Heart right ventricle (tissue), 16 donors: Measurements from ENCODE around the gene BAHD1. TPM values are rescaled to one million over a fixed set of nuclear protein-coding genes. Genes with fewer than 3 reads are reported as not detected.

ENCODE experiments used
- ATAC-seq, 8 donors: fragments of 200-7000 bp; cut with Tn5 transposase; one replicate each; pipeline ENCODE4 v1.9.1; 2020; ENCODE audit warnings: mild to moderate bottlenecking in 8 of 8, moderate library complexity in 8 of 8, moderate number of reproducible peaks in 1 of 8
- DNase-seq, 2 donors: peaks; one replicate each; pipeline ENCODE4 v3.0.0-alpha.2; 2020
- H3K27ac ChIP-seq, 10 donors: fragments of 200-600 bp; sonication (generic) in 2 of 10; one replicate each; pipeline versions ENCODE4 v1.5.0 to v1.8.0; 2020 to 2022; ENCODE audit warnings: mild to moderate bottlenecking in 3 of 10
- H3K27me3 ChIP-seq, 7 donors: fragments of 200-600 bp; one replicate each; pipeline ENCODE4 v1.8.0; 2021 to 2022; ENCODE audit warnings: mild to moderate bottlenecking in 2 of 7
- H3K36me3 ChIP-seq, 9 donors: fragments of 200-600 bp; sonication (generic) in 1 of 9; one replicate each; pipeline versions ENCODE4 v1.5.0 to v1.8.0; 2020 to 2022; ENCODE audit warnings: mild to moderate bottlenecking in 2 of 9
- H3K4me1 ChIP-seq, 9 donors: fragments of 200-600 bp; sonication (generic) in 1 of 9; one replicate each; pipeline versions ENCODE4 v1.5.0 to v1.8.0; 2020 to 2022; ENCODE audit warnings: mild to moderate bottlenecking in 4 of 9
- H3K4me3 ChIP-seq, 10 donors: fragments of 200-600 bp; sonication (generic) in 2 of 10; one replicate each; pipeline versions ENCODE4 v1.5.0 to v1.8.0; 2020 to 2022; ENCODE audit warnings: mild to moderate bottlenecking in 7 of 10, moderate library complexity in 2 of 10
- H3K9me3 ChIP-seq, 11 donors: fragments of 200-600 bp in 10 of 11; sonication (generic) in 2 of 11; one replicate each; pipeline versions ENCODE4 v1.5.0 to v1.8.0; 2013 to 2022; ENCODE audit warnings: mild to moderate bottlenecking in 2 of 11, control low read depth in 1 of 11, moderate library complexity in 1 of 11
- CTCF ChIP-seq, 9 donors: fragments of 200-600 bp; sonication (generic) in 2 of 9; IDR thresholded peaks; one replicate each; pipeline versions ENCODE4 v1.5.0 to v1.8.0; 2021 to 2022; ENCODE audit warnings: antibody characterized with exemption in 9 of 9, mild to moderate bottlenecking in 5 of 9, moderate library complexity in 1 of 9
- WGBS, 2 donors: extraction: QIAGEN DNeasy Blood & Tissue Kit; methylation state at CpG; one replicate each; pipeline ENCODE4 v1.1.7; 2013; ENCODE audit warnings: inconsistent platforms in 1 of 2; 5-methylcytosine and 5-hydroxymethylcytosine counted together
- intact Hi-C, 10 donors: fragments of 100-400 bp; cut with DNase I; formaldehyde crosslinking; loops; one replicate each; pipeline versions ENCODE4 v1.11.1 to v1.14.2; 2022
- polyA plus RNA-seq, 2 donors: library from polyadenylated mRNA; stranded (reverse); fragments of 200-250 nt; gene quantifications; one replicate each; pipeline ENCODE4 v1.2.3, GENCODE V29; 2013
- total RNA-seq, 10 donors: library from RNA; stranded (reverse); fragmentation: NEBNext Ultra II Directional in 3 of 10; extraction: Animal tissue kit (Norgen Biotek cat#: 25700) in 3 of 10; gene quantifications; one replicate each; pipeline versions ENCODE4 v1.2.1 to v1.2.4, GENCODE V29; 2021 to 2023
- donor health status: Arrhythmogenic right ventricular cardiomyopathy.
- donor health status: ischemic (EF 13 %, LVEDD 7.1; RV severe dilation, severe dysfunction).
- donor health status: healthy with polysubstance abuse.
- donor health status: DM: no; HTN: yes; CAD: no.
- donor health status: DM: no; HTN: no; CAD: no.
- donor health status: ischemic (EF 25% LVEDD 6.9; RV normal size, moderate dysfunction).
- donor health status: ischemic (EF 25% LVEDD 5.7; RV mildly dilated, moderate dysfunction).
- donor health status: healthy.
- donor health status: DM: yes; HTN: yes; CAD: no.
- donor health status: Ischemic cardiomyopathy.
- donor health status: ischemic (EF 35%, LVEDD 5.7; RV mildly dilated, moderate dysfunction).
- donor health status: nonischemic (EF 11% LVEDD 7.7; RV severe dilation, severe dysfunction).
- donor health status: DM: yes; HTN: yes; CAD: no.
- donor health status: PGD.
- donor health status: ischemic (EF 29% LVEDD 5.4; RV normal size, mild dysfunction).
- donor health status: nonischemic (EF 23%, LVEDD 6.1; RV moderate dilation, normal function).

Gene BAHD1
- total and polyA plus RNA-seq, 12 donors: 8.9 to 17.8 (median 15.8) TPM

GRCh38 chr15:40459391-40460015, 18.8 kb downstream of the BAHD1 start:
- DNase-seq (no peak), ATAC-seq (no peak)
- H3K9me3 ChIP-seq: no peaks in the 10 kb centered on the region
- intact Hi-C loops: loop anchor here in 3 of 10 donors (10.0 kb wide), 2 partner anchors 45 to 105 kb away; partner anchors contain the start of genes CCDC32 (in 1 of the 3) and RPUSD2 (in 1 of the 3)
- H3K4me1 ChIP-seq: peaks cover 17 to 31% (median 27%) of the 10 kb centered on the region in 9 donors
- no peak overlapping the region for H3K27ac ChIP-seq
- H3K27me3 ChIP-seq: no peaks in the 10 kb centered on the region
- peaks cover 0 to 62% (median 24%) of the 10 kb centered on the region in 9 donors for H3K36me3 ChIP-seq
- TF ChIP-seq CTCF (IDR thresholded peaks at IDR 0.05): no peak
- 96 to 97% methylated on average over 19 of the region's 19 CpGs for WGBS, 2 donors
- no peak overlapping the region for H3K4me3 ChIP-seq

GRCh38 chr15:40460404-40460803, 19.7 kb downstream of the BAHD1 start:
- intact Hi-C loops: loop anchor here in 1 of 10 donors (10.0 kb wide), 1 partner anchor 104 kb away; the partner anchor contains the start of genes CCDC32 and RPUSD2
- 93 to 97% methylated on average over 2 of the region's 2 CpGs for WGBS, 2 donors
- H3K36me3 ChIP-seq: peaks cover 0 to 71% (median 33%) of the 10 kb centered on the region in 9 donors
- H3K4me1 ChIP-seq: peaks cover 13 to 22% (median 18%) of the 10 kb centered on the region in 9 donors
- TF ChIP-seq CTCF (IDR thresholded peaks at IDR 0.05): no peak
- DNase-seq: no peak
- no peak overlapping the region for H3K27ac ChIP-seq
- H3K9me3 ChIP-seq: no peaks in the 10 kb centered on the region
- H3K27me3 ChIP-seq: no peaks in the 10 kb centered on the region
- H3K4me3 ChIP-seq: no peak overlapping the region
- ATAC-seq: no peak

DNA sequence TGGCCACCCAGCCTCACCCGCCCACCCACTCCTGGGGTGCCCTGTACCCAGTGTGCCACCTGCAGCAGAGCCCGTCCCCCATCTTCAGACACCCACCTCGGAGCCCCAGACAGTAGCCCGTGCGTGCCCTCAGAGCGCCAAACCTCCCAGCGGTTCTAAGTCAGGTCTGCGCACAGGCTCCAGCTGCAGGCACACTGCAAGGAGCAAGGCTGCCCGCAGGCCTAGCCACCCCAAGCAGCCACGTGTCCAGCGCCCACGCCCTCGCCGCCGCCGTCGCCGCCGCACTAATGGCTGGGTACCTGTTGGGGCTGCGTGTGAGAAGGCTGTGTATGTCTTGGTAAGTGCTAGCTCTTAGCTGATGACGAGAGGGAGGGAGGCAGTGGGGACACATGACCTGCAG, 21.2 kb downstream of the BAHD1 start:
- intact Hi-C loops: loop anchor here in 1 of 10 donors (10.0 kb wide), 1 partner anchor 103 kb away; the partner anchor contains the start of genes CCDC32 and RPUSD2

GRCh38 chr15:40463279-40463678, 22.5 kb downstream of the BAHD1 start:
- DNase-seq (no peak), ATAC-seq (no peak)
- H3K4me1 ChIP-seq: no peaks in the 10 kb centered on the region
- WGBS, 2 donors: 94 to 95% methylated on average over 2 of the region's 2 CpGs
- H3K9me3 ChIP-seq: no peaks in the 10 kb centered on the region
- H3K27ac ChIP-seq: no peak overlapping the region
- H3K4me3 ChIP-seq: no peak overlapping the region
- H3K27me3 ChIP-seq: no peaks in the 10 kb centered on the region
- H3K36me3 ChIP-seq: peaks cover 0 to 95% (median 36%) of the 10 kb centered on the region in 9 donors
- no peak for TF ChIP-seq CTCF (IDR thresholded peaks at IDR 0.05)
- intact Hi-C loops: loop anchor here in 1 of 10 donors (10.0 kb wide), 1 partner anchor 102 kb away; the partner anchor contains the start of genes CCDC32 and RPUSD2

More for the DNA sequence above, 21.2 kb downstream of the BAHD1 start:
- no peak overlapping the region for H3K27ac ChIP-seq
- H3K9me3 ChIP-seq: no peaks in the 10 kb centered on the region
- no peak for TF ChIP-seq CTCF (IDR thresholded peaks at IDR 0.05)
- WGBS, 2 donors: 96% methylated on average over 21 of the region's 21 CpGs
- H3K4me1 ChIP-seq: peaks cover 0 to 7% (median 2%) of the 10 kb centered on the region in 9 donors
- H3K27me3 ChIP-seq: no peaks in the 10 kb centered on the region
- no peak overlapping the region for H3K4me3 ChIP-seq
- ATAC-seq: no peak
- DNase-seq: no peak
- H3K36me3 ChIP-seq: peaks cover 0 to 87% (median 36%) of the 10 kb centered on the region in 9 donors
